GM12801 (cell line): ENCODE data around the gene FNDC8.

Experiments
- CTCF ChIP-seq: IDR thresholded peaks from one replicate; pipeline ENCODE4 v1.5.1; 2011; ENCODE audit warnings: control low read depth; ENCODE audit not compliant: insufficient read length; ENCODE audit errors: extremely low read depth

The FNDC8 gene

GRCh38 chr17:35169835-35170363, 48.5 kb downstream of the FNDC8 start:
- TF ChIP-seq CTCF: no peak

GRCh38 chr17:35170968-35171771, 49.8 kb downstream of the FNDC8 start:
- TF ChIP-seq CTCF: no peak

GRCh38 chr17:35171834-35172233, 50.4 kb downstream of the FNDC8 start:
- no peak for TF ChIP-seq CTCF

- no peak for TF ChIP-seq CTCF
Observed at GRCh38 chr17:35174835-35175334, 53.5 kb downstream of the FNDC8 start.

- no peak for TF ChIP-seq CTCF
Observed at GRCh38 chr17:35175638-35176415, 54.4 kb downstream of the FNDC8 start.

GRCh38 chr17:35176897-35177296, 55.5 kb downstream of the FNDC8 start:
- TF ChIP-seq CTCF: no peak
